GM12873 (cell line): ENCODE results near the gene OR4D1.

Source experiments
- TF ChIP-seq, protein P1 (sequence below): IDR thresholded peaks from 2 replicates; pipeline ENCODE4 v1.5.1; 2012; ENCODE audit warnings: low read depth, mild to moderate bottlenecking, moderate library complexity, low read length, control low read depth; ENCODE audit not compliant: insufficient read depth; ENCODE audit errors: missing control alignments

Gene OR4D1

DNA sequence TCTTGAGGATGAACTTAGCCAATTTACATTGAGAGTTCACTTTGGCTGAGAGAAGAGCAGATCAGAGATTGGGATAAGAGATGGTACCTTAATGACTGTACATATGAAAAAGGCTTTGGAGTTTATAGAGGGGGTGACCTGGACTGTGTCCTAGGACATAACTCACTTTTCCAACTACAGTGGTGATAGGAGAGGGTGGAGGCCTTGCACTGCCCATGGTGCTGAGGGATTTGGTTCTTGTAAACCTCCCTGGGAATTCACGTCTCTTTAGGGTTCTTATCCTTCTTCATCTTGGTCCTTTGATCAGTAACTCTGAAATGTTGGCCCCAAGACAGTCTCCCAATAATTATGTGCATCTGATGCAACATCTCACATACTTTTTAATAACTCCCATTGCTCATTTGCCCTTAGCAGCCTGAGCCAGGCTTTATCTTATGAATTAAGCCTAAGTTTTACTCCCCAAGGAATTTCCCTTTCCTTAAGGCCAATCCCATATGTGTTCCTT lies at the start of gene OR4D1:
Gene OR4D1 (plus strand): TSS at position 455 of the 505 bp plus-strand sequence. CDS start 6,770 bp downstream, outside the sequence.
- TF ChIP-seq, protein P1, sequence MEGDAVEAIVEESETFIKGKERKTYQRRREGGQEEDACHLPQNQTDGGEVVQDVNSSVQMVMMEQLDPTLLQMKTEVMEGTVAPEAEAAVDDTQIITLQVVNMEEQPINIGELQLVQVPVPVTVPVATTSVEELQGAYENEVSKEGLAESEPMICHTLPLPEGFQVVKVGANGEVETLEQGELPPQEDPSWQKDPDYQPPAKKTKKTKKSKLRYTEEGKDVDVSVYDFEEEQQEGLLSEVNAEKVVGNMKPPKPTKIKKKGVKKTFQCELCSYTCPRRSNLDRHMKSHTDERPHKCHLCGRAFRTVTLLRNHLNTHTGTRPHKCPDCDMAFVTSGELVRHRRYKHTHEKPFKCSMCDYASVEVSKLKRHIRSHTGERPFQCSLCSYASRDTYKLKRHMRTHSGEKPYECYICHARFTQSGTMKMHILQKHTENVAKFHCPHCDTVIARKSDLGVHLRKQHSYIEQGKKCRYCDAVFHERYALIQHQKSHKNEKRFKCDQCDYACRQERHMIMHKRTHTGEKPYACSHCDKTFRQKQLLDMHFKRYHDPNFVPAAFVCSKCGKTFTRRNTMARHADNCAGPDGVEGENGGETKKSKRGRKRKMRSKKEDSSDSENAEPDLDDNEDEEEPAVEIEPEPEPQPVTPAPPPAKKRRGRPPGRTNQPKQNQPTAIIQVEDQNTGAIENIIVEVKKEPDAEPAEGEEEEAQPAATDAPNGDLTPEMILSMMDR = no peak

DNA sequence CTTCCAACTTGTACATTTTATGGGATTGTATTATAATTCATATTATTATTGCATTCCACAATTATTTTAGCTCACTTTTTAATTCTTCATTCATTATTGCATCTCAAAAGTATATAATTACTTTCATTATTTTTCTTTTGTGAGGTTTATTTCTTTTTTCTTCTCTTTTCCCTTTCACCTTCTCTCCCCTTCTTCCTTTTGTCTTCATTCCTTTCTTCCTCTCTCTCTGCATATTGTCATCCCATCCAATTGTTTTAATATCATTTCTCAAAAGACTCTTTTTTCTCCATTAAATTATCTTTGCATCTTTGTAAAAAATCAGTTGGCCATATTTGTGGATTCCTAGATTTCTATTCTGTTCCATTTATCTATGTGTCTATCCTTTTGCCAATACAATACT lies 47.7 kb upstream of the OR4D1 start:
- TF ChIP-seq, protein P1 = no peak

DNA sequence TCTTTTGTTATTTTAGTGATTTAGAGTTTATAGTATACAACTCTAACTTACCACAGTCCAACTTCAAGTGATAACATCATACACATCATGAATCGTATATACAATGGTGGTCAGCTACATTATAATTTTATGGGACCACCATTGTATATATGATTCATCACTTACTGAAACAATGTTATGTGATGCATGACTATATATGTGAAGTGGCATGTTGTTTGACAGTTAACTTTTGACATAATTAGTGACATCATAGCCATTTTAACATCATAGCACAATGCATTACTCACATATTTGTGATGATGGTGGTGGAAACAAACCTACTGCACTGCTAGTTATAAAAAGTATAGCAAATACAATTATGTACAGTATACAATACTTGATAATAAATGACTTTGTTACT lies 43.1 kb upstream of the OR4D1 start:
- TF ChIP-seq, protein P1 = no peak

DNA sequence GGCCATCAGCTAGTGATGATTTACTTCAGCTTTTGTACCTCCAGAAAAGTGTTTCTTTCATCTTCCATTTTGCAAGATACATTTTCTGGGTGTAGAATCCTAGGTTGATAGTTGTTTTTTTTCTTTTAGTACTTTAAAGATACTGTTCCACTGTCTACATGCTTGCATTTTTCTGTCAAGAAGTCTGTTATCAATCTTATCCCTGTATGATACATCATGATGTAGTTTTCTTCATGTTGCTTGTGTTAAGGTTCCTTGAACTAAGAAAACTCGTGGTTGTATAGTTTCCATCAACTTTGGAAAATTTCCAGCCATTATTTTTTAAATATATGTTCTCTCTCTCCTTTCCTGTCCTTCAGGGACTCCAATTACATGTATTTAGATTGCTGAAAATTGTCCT lies 40.9 kb upstream of the OR4D1 start:
- TF ChIP-seq, protein P1 = no peak

DNA sequence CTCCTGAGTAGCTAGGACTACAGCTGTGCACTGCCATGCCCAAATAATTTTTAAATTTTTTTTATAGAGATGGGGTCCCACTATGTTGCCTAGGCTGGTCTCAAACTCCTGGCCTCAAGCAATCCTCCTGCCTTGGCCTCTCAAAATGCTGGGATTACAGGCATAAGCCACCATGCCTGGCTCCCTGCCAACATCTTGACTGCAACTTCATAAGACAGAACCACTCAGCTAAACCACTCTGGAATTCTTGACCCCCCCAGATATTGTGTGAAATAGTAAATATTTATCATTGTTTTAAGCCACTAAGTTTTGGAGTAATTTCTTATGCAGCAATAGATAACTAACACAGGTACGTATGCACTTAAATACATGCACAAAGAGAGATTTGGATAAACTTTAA lies 39.0 kb upstream of the OR4D1 start:
- TF ChIP-seq, protein P1 = no peak

DNA sequence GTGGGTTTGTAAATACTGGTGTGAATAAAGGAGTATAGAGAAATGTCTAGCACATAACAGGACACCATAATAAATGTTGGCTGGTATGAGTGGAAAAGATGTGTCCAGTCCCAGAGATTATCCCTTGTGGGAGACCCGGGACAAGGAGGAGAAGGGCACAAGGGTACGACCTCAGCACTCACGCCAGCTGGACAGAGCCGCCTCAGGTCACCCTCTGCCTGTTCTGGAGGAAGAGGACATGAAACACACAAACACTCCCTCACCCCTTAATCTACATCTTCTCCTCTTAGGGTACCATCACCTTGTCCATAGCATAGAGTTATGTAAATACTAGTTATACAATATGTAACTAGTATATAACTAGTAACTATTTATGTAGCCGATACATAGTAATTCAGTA lies 38.2 kb upstream of the OR4D1 start:
- TF ChIP-seq, protein P1 = no peak

DNA sequence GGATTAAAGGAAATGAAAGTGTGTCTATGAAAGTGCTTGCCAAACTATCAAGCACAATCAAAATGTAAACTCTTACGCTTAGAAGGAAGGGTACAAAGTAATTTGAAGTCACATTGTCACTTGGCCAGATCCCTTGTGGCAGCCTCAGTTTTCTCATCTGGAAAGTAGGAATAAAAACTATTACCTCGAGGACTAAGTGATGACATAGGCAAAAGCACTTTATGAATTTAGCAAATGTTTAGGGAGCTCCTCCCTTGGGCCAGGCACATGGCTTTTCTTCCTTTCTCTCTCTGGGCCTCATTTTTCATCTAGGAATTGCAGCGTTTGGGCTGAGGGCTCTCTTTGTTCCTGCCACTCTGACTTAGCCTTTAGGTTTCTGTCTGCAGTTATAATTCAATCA lies 36.5 kb upstream of the OR4D1 start:
- TF ChIP-seq, protein P1 = no peak
